DOHH2 (cell line): Measurements from ENCODE around the gene LATS2.

Source experiments
- H3F3A ChIP-seq: fragments of 200-600 bp; sonication (generic), shearing (Covaris generic); 2 replicates; pipeline ENCODE4 v1.6.0; 2016; ENCODE audit warnings: antibody characterized with exemption, mild to moderate bottlenecking; ENCODE audit not compliant: control insufficient read depth, insufficient read depth
- H3K27ac ChIP-seq: fragments of 200-600 bp; sonication (generic); 2 replicates; pipeline ENCODE4 v1.5.1; 2014; ENCODE audit warnings: low read depth, mild to moderate bottlenecking, low read length, moderate library complexity
- H3K27me3 ChIP-seq: fragments of 200-600 bp; sonication (generic); 2 replicates; pipeline ENCODE4 v1.6.1; 2014; ENCODE audit warnings: mild to moderate bottlenecking, low read length, mixed read lengths; ENCODE audit not compliant: control insufficient read depth
- H3K36me3 ChIP-seq: fragments of 200-600 bp; sonication (generic); 2 replicates; pipeline ENCODE4 v1.6.1; 2014; ENCODE audit warnings: mild to moderate bottlenecking, low read length, moderate library complexity, mixed read lengths; ENCODE audit not compliant: control insufficient read depth
- H3K4me1 ChIP-seq: fragments of 200-600 bp; sonication (generic); 2 replicates; pipeline ENCODE4 v1.6.1; 2014; ENCODE audit warnings: mild to moderate bottlenecking, low read length, mixed read lengths; ENCODE audit not compliant: control insufficient read depth
- H3K4me2 ChIP-seq: fragments of 200-600 bp; sonication (generic); 2 replicates; pipeline ENCODE4 v1.6.0; 2014; ENCODE audit warnings: mild to moderate bottlenecking, low read length, moderate library complexity
- H3K4me3 ChIP-seq: fragments of 200-600 bp; sonication (generic); 2 replicates; pipeline ENCODE4 v1.5.1; 2014; ENCODE audit warnings: mild to moderate bottlenecking, low read length, mixed read lengths
- H3K79me2 ChIP-seq: fragments of 200-600 bp; sonication (generic); 2 replicates; pipeline ENCODE4 v1.6.1; 2014; ENCODE audit warnings: mild to moderate bottlenecking, low read length, mixed read lengths; ENCODE audit not compliant: control insufficient read depth
- H3K9me2 ChIP-seq: fragments of 200-600 bp; sonication (generic); replicated peaks from 2 replicates; pipeline ENCODE4 v1.6.1; 2014; ENCODE audit warnings: mild to moderate bottlenecking, low read length, mixed read lengths; ENCODE audit not compliant: control insufficient read depth
- H3K9me3 ChIP-seq: fragments of 200-600 bp; sonication (generic); 2 replicates; pipeline ENCODE4 v1.6.1; 2014; ENCODE audit warnings: antibody characterized with exemption, low read length, mixed read lengths; ENCODE audit not compliant: control insufficient read depth, insufficient read depth
- H4K20me1 ChIP-seq: fragments of 200-600 bp; sonication (generic); 2 replicates; pipeline ENCODE4 v1.6.0; 2014; ENCODE audit warnings: low read depth, mild to moderate bottlenecking, antibody characterized with exemption, low read length, moderate library complexity; ENCODE audit not compliant: control insufficient read depth, insufficient read depth
- EZH2phosphoT487 ChIP-seq: fragments of 200-600 bp; sonication (generic); IDR thresholded peaks from 2 replicates; pipeline ENCODE4 v1.6.1; 2017; ENCODE audit warnings: borderline replicate concordance, mild to moderate bottlenecking, antibody characterized with exemption, low read length, moderate library complexity, mixed read lengths
- TF ChIP-seq, protein P1 (sequence below): fragments of 200-600 bp; sonication (generic); IDR thresholded peaks from one replicate; pipeline ENCODE4 v1.5.1; 2014; ENCODE audit warnings: antibody characterized with exemption, mild to moderate bottlenecking, low read depth, low read length; ENCODE audit not compliant: poor library complexity, severe bottlenecking

Gene LATS2

DNA sequence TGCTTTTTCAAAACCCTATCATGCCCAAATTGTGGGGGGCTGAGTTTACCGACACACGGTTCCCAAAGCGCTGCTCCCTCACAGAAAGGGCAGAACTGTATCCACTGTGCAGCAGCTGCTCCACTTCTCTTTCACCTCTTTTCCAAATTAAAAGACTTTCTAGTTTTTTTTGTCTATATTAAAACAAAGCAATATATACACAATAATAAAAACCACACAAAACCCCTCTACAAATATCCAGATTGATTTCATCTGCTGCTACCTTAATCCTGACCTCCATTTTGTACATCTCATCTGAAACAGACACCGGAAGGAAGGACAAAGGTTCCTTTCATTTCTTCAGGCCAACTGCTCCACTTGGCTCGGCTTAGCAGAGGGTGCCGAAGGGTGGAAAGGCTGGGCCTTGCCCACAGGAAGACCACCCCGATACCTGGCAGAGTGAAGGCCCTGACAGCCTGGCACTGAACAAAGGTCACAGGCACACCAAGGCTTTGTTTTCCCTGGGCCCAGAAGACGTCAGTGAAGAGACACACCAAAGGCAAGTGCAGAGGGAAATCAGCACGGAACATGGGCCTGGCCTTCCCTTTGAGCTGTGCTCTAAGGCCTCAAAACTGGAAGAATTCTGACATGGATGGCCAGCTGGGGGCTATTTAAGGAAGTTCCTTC is 71.6 kb downstream of the LATS2 start:
- H3K9me2 ChIP-seq: no peaks in the 10 kb centered on the region

DNA sequence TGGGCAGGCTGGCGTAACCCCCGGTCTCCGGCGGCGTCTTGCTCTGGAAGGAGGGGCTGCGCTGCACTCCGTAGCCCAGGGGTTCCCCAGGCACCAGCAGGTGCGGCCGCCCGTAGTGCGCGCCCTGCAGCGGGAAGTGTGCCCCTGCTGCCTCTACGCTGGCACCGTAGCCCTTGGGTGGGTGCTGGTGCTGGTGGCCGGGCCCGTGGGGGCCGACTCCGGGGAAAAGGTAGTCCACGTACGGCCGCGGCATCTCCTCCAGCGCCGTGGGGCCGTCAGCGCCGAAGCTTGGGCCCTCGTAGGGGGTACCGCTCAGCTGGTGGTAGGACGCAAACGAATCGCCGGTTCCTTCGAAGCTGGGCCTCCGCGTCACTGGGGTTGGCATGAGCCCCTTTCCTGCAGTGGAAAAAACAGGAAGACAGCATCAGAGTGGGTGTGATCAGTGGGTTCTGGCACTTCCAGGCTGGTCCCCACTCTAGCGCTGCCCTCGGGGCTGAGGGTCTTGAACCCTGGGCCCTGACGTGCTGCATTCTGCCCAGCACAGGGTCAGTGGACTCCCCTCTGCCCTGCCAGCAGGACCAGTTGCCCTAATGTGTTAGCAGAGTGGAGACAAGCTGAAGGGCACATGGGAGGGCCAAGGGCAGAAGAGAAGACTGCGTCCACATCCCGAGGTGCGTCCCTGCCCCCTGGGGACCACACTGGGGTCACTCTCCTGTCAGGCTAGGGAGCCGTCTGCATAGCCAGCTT is 72.3 kb downstream of the LATS2 start:
- Histone ChIP-seq H4K20me1 (no peaks in the 10 kb centered on the region), H3K36me3 (no peaks in the 10 kb centered on the region), H3K27ac (no peak overlapping the region), H3K79me2 (no peaks in the 10 kb centered on the region), H3K4me3 (no peak overlapping the region), H3K9me3 (no peaks in the 10 kb centered on the region), H3K9me2 (no peaks in the 10 kb centered on the region), H3K4me1 (no peaks in the 10 kb centered on the region), H3K27me3 (no peaks in the 10 kb centered on the region), H3F3A (no peaks in the 10 kb centered on the region), H3K4me2 (no peak overlapping the region)
- TF ChIP-seq, protein P1, sequence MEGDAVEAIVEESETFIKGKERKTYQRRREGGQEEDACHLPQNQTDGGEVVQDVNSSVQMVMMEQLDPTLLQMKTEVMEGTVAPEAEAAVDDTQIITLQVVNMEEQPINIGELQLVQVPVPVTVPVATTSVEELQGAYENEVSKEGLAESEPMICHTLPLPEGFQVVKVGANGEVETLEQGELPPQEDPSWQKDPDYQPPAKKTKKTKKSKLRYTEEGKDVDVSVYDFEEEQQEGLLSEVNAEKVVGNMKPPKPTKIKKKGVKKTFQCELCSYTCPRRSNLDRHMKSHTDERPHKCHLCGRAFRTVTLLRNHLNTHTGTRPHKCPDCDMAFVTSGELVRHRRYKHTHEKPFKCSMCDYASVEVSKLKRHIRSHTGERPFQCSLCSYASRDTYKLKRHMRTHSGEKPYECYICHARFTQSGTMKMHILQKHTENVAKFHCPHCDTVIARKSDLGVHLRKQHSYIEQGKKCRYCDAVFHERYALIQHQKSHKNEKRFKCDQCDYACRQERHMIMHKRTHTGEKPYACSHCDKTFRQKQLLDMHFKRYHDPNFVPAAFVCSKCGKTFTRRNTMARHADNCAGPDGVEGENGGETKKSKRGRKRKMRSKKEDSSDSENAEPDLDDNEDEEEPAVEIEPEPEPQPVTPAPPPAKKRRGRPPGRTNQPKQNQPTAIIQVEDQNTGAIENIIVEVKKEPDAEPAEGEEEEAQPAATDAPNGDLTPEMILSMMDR: no peak
- TF ChIP-seq EZH2phosphoT487: no peak

More for the DNA sequence above, 71.6 kb downstream of the LATS2 start:
- no peak overlapping the region for H3K4me3 ChIP-seq
- no peaks in the 10 kb centered on the region for H3K27me3 ChIP-seq
- no peaks in the 10 kb centered on the region for H3K79me2 ChIP-seq
- no peaks in the 10 kb centered on the region for H3K9me3 ChIP-seq
- no peaks in the 10 kb centered on the region for H3F3A ChIP-seq
- H3K4me2 ChIP-seq: no peak overlapping the region
- H3K36me3 ChIP-seq: no peaks in the 10 kb centered on the region
- no peaks in the 10 kb centered on the region for H3K4me1 ChIP-seq
- no peak overlapping the region for H3K27ac ChIP-seq
- no peaks in the 10 kb centered on the region for H4K20me1 ChIP-seq
- TF ChIP-seq, protein P1: no peak
- TF ChIP-seq EZH2phosphoT487: no peak

DNA sequence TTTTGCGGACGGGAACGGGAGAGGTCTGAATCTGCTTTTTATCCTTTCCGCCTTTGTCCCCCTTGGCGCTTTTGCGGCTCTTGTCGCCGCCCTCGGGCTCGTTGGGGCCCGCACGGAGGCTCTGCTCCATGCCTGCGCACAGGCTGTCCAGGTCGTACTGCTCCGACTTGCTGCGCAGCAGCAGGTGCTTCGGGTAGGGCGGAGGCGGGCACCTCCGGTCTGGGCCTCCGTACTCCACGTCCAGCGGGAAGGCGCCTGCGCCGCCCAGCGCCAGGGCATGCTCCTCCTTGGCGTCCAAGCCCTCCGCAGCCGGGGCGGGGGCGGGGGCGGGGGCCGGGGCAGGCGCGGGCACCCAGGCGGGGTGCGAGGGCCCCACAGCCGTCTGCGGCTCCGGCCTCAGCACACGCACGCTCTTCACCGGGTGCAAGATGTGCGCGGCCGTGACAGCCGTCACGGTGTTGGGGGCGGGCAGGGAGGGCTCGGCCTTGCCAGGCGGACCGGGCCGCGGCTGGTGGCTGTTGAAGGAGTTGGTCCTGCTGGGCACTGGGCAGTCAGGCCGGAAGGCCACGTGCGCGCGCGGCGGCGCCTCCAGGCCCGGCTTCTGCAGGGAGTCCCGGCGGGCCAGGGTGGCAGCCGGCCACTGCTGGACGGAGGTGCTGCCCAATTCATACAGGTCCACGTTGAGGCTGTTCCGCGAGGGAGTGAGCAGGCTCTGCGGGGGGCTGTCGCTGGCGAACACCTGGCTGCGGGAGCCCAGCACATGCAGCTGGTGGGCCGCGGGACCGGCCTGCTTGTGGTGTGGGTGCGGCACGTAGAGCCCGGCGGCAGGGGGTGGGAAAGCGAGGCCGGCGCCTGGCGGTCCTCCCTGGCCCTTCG is 73.1 kb downstream of the LATS2 start:
- Histone ChIP-seq H3K4me1 (no peaks in the 10 kb centered on the region), H3K9me3 (no peaks in the 10 kb centered on the region), H3K27me3 (no peaks in the 10 kb centered on the region), H3K9me2 (no peaks in the 10 kb centered on the region), H3K79me2 (no peaks in the 10 kb centered on the region), H3K36me3 (no peaks in the 10 kb centered on the region), H3K27ac (no peak overlapping the region), H3F3A (no peaks in the 10 kb centered on the region), H3K4me2 (no peak overlapping the region), H4K20me1 (no peaks in the 10 kb centered on the region), H3K4me3 (no peak overlapping the region)
- TF ChIP-seq, protein P1: no peak
- no peak for TF ChIP-seq EZH2phosphoT487
